ENCODE results near the gene FAF1.

GRCh38 chr1:50985094-50985493 lies 25.0 kb upstream of the FAF1 start:
- TF ChIP-seq EZH2 (IDR thresholded peaks at IDR 0.05; ENCODE audit: insufficient read depth, poor library complexity, severe bottlenecking), result no peak
- no peak for TF ChIP-seq EZH2phosphoT487 (IDR thresholded peaks at IDR 0.05; ENCODE audit: insufficient read depth, low read depth)

All from GM23248 (cell line).